ENCODE results near the gene PP2D1. TPM values are rescaled to one million over a fixed set of nuclear protein-coding genes. Genes with fewer than 3 reads are reported as not detected.

Gene PP2D1
- total and polyA plus RNA-seq, 2 of the 8 experiments (the other 6 are each of a cell fraction or from before 2014, with no cell fraction given), result not detected

DNA sequence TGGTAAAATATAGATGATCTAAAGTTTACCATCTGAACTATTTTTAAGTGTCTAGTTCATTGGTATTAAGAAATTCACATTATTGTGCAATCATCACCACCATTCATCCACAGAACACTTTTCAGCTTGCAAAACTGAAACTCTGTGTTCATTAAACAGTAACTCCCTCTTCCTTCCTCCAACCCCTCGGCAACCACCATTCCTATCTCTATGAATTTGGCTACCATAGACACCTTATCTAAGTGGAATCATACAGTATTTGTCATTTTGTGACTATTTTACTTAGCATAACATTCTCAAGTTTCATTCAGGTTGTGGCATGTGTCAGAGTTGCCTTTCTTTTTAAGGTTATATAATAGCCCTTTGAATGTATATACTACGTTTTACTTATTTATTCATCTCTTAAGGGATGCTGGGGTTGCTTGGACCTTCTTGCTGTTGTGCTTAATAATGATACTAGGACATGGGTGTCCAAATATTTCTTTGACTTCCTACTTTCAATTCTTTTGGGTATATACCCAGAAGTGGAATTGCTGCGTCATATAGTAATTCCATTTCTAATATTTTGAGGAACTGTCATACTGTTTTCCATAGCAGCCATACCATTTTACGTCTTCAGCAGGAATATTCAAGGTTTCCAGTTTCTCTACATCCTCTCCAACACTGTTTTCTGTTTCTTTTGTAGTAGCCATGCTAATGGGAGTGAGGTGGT is 49.1 kb upstream of the PP2D1 start:
- ChIA-PET POLR2A (ENCODE audit: partially characterized antibody) (no interaction called here), CTCF (ENCODE audit: partially characterized antibody) (no interaction called here)
- Histone ChIP-seq H3K9ac (replicated peaks in 1 of 4; ENCODE audit: extremely low read depth in 1 of 4, low read depth in 3 of 4, low read length in 3 of 4) (no peak overlapping the region), H3K79me2 (ENCODE audit: control insufficient read depth in 1 of 2, insufficient read depth in 2 of 2, low read length in 2 of 2) (no peaks in the 10 kb centered on the region), H3K56ac (replicated peaks; ENCODE audit: insufficient read length, low read depth, low read length) (no peak overlapping the region), H3K79me1 (ENCODE audit: low read depth, low read length) (no peaks in the 10 kb centered on the region), H3K4me2 (ENCODE audit: insufficient read depth in 1 of 2, low read depth in 2 of 2, low read length in 2 of 2) (no peak overlapping the region), H2AFZ (ENCODE audit: low read length) (no peak overlapping the region), H3K23ac (ENCODE audit: insufficient read length) (no peak overlapping the region), H2BK15ac (ENCODE audit: low read length) (no peak overlapping the region), H4K20me1 (replicated peaks in 1 of 2; ENCODE audit: control insufficient read depth in 1 of 2, insufficient read depth in 2 of 2, low read length in 2 of 2) (no peaks in the 10 kb centered on the region), H3K9me3 (ENCODE audit: insufficient read depth in 2 of 2, low read depth in 1 of 2, low read length in 1 of 2) (no peaks in the 10 kb centered on the region), H4K91ac (replicated peaks; ENCODE audit: insufficient read length, low read length) (no peak overlapping the region), H2BK12ac (ENCODE audit: low read depth, low read length) (no peak overlapping the region), H3K27me3 (replicated peaks in 1 of 4; ENCODE audit: control insufficient read depth in 3 of 4, extremely low read depth in 1 of 4, insufficient read depth in 3 of 4, low read length in 3 of 4) (no peaks in the 10 kb centered on the region), H2BK20ac (ENCODE audit: low read length) (no peak overlapping the region), H4K5ac (ENCODE audit: insufficient read length, low read depth, low read length) (no peak overlapping the region), H2BK120ac (replicated peaks; ENCODE audit: low read depth, low read length) (no peak overlapping the region), H3K4ac (replicated peaks; ENCODE audit: insufficient read length, low read depth, low read length) (no peak overlapping the region), H3K18ac (ENCODE audit: extremely low read depth, low read length) (no peak overlapping the region), H2AK5ac (ENCODE audit: low read depth, low read length) (no peak overlapping the region), H3K4me1 (replicated peaks in 1 of 4; ENCODE audit: control insufficient read depth in 3 of 4, insufficient read depth in 4 of 4, low read length in 3 of 4) (no peaks in the 10 kb centered on the region), H3K4me3 (ENCODE audit: extremely low read depth in 1 of 4, insufficient read depth in 2 of 4, low read depth in 3 of 4, low read length in 4 of 4) (no peak overlapping the region), H3K23me2 (ENCODE audit: low read depth, low read length) (peaks cover 2% of the 10 kb centered on the region; the same call in 1 of the 2 replicates), H3K36me3 (ENCODE audit: control insufficient read depth in 2 of 4, insufficient read depth in 4 of 4, low read length in 3 of 4) (no peaks in the 10 kb centered on the region), H4K8ac (ENCODE audit: extremely low read depth, insufficient read depth, low read length) (no peak overlapping the region), H2BK5ac (ENCODE audit: low read depth, low read length) (no peak overlapping the region), H3K27ac (ENCODE audit: low read depth, low read length) (no peak overlapping the region), H3K14ac (ENCODE audit: insufficient read length) (no peak overlapping the region)
- no peak for FAIRE-seq
- no peak for TF ChIP-seq KDM4A (IDR thresholded peaks at IDR 0.05; ENCODE audit: low read depth, low read length, severe bottlenecking)
- peak; percentile 25; the same call in 1 of the 2 replicates for TF ChIP-seq CEBPB (IDR thresholded peaks at IDR 0.05; ENCODE audit: low read depth, low read length)
- WGBS, 2 experiments (ENCODE audit: extremely low coverage in 1 of 2, insufficient coverage in 1 of 2, insufficient read length in 1 of 2, insufficient replicate concordance in 2 of 2, low coverage in 1 of 2, low lambda C conversion rate in 2 of 2, missing lambda C conversion rate in 1 of 2), result 91% methylated on average over 4 of the region's 4 CpGs; no CpG with 5 or more reads in 1 of the 2 experiments
- no peak for DNase-seq (ENCODE audit: low read depth in 1 of 2, low spot score in 2 of 2)

Measured in H1 (cell line).